CD4-positive, alpha-beta T cell treated with Interleukin-17A for 4 hours (primary cell): Measurements from ENCODE around the gene TBCD.

Experiments used
- DNase-seq: peaks from one replicate; pipeline ENCODE4 v3.0.0-alpha.2; 2020; ENCODE audit warnings: mixed read lengths

TBCD gene

GRCh38 chr17:82793974-82794630, 42.2 kb downstream of the TBCD start:
- no peak for DNase-seq

GRCh38 chr17:82794781-82795482, 43.1 kb downstream of the TBCD start:
- DNase-seq = no peak

- DNase-seq = no peak
These were observed 43.8 kb downstream of the TBCD start for GRCh38 chr17:82795615-82796014.

GRCh38 chr17:82797061-82797460, 45.2 kb downstream of the TBCD start:
- no peak for DNase-seq

GRCh38 chr17:82798752-82799151, 46.9 kb downstream of the TBCD start:
- DNase-seq = no peak

GRCh38 chr17:82799591-82799990, 47.7 kb downstream of the TBCD start:
- no peak for DNase-seq

GRCh38 chr17:82800885-82801284, 49.0 kb downstream of the TBCD start:
- no peak for DNase-seq

GRCh38 chr17:82801377-82801970, 49.6 kb downstream of the TBCD start:
- no peak for DNase-seq

GRCh38 chr17:82802075-82802780, 50.4 kb downstream of the TBCD start:
- DNase-seq = no peak

GRCh38 chr17:82803185-82803584, 51.3 kb downstream of the TBCD start:
- DNase-seq = no peak

- DNase-seq = no peak
These were observed 51.7 kb downstream of the TBCD start for GRCh38 chr17:82803606-82804005.

GRCh38 chr17:82804442-82805191, 52.8 kb downstream of the TBCD start:
- DNase-seq = no peak

- no peak for DNase-seq
These were observed 53.4 kb downstream of the TBCD start for GRCh38 chr17:82805254-82805653.

GRCh38 chr17:82805823-82806222, 54.0 kb downstream of the TBCD start:
- no peak for DNase-seq

- no peak for DNase-seq
These were observed 54.8 kb downstream of the TBCD start for GRCh38 chr17:82806645-82807044.

GRCh38 chr17:82807101-82807500, 55.2 kb downstream of the TBCD start:
- DNase-seq = no peak

- no peak for DNase-seq
These were observed 55.7 kb downstream of the TBCD start for GRCh38 chr17:82807562-82807961.

GRCh38 chr17:82808006-82808405, 56.1 kb downstream of the TBCD start:
- no peak for DNase-seq

- no peak for DNase-seq
These were observed 57.3 kb downstream of the TBCD start for GRCh38 chr17:82808921-82809905.

GRCh38 chr17:82810644-82811430, 59.0 kb downstream of the TBCD start:
- DNase-seq = no peak

- no peak for DNase-seq
These were observed 60.2 kb downstream of the TBCD start for GRCh38 chr17:82812058-82812457.
